ENCODE results near the gene MKNK2. TPM values are rescaled to one million over a fixed set of nuclear protein-coding genes. Genes with fewer than 3 reads are reported as not detected.

MKNK2 gene
- total and polyA plus RNA-seq, 2 of the 13 experiments (the other 11 are each of a cell fraction or from before 2014, with no cell fraction given), result 44.9 to 112 TPM

DNA sequence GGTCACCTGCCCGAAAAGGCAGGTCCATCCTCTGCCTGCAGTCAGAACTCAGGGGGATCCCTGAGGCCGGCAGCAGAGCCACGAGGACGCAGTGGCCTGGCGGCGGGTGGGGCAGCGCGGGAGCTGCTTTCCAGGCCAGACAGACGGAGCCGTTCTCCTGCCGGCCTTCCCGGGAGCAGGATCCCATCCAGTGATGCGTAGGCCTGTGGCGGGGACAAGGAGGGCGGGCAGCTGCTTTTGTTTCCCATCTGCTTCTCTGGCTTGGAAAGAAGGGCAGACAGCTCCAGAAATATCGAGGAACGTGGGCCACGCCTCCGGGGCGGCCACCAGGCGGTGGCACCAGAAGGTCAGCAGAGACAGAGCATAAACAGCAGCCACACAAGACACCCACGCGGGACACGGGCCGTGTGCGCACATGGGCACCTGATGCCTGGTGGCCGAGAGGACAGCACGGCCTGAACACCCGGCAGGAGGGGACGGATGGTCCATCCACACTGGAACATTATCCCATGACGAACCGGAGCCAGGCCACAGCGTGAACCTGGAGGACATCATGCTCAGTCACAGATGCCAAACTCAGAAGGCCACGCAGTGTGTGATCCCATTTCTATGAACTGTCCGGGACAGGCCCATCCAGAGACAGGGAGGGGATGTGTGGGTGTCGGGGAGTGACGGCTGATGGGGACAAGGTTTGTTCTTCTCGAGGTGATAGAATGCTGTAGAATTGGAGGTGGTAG lies 13.9 kb upstream of the MKNK2 start (continued):
- TF ChIP-seq, protein P1, sequence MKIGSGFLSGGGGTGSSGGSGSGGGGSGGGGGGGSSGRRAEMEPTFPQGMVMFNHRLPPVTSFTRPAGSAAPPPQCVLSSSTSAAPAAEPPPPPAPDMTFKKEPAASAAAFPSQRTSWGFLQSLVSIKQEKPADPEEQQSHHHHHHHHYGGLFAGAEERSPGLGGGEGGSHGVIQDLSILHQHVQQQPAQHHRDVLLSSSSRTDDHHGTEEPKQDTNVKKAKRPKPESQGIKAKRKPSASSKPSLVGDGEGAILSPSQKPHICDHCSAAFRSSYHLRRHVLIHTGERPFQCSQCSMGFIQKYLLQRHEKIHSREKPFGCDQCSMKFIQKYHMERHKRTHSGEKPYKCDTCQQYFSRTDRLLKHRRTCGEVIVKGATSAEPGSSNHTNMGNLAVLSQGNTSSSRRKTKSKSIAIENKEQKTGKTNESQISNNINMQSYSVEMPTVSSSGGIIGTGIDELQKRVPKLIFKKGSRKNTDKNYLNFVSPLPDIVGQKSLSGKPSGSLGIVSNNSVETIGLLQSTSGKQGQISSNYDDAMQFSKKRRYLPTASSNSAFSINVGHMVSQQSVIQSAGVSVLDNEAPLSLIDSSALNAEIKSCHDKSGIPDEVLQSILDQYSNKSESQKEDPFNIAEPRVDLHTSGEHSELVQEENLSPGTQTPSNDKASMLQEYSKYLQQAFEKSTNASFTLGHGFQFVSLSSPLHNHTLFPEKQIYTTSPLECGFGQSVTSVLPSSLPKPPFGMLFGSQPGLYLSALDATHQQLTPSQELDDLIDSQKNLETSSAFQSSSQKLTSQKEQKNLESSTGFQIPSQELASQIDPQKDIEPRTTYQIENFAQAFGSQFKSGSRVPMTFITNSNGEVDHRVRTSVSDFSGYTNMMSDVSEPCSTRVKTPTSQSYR (CRISPR knock-in tag; IDR thresholded peaks at IDR 0.05; ENCODE audit: borderline replicate concordance), result no peak
- TF ChIP-seq SCMH1 (CRISPR knock-in tag; IDR thresholded peaks at IDR 0.05; ENCODE audit: borderline replicate concordance) (no peak), ZNF780A (CRISPR knock-in tag; IDR thresholded peaks at IDR 0.05) (no peak), SP140L (CRISPR knock-in tag; IDR thresholded peaks at IDR 0.05; ENCODE audit: borderline replicate concordance) (no peak), ZNF616 (CRISPR knock-in tag; IDR thresholded peaks at IDR 0.05; ENCODE audit: low read depth) (no peak), DNMT3B (CRISPR knock-in tag; conservative IDR thresholded peaks at IDR 0.05) (no peak), ZIK1 (CRISPR knock-in tag; IDR thresholded peaks at IDR 0.05; ENCODE audit: borderline replicate concordance, low read depth) (no peak), ZNF589 (CRISPR knock-in tag; conservative IDR thresholded peaks at IDR 0.05) (no peak; the same call in 1 of the 2 replicates), PCBP1 (IDR thresholded peaks at IDR 0.05; ENCODE audit: borderline replicate concordance, low read depth, low read length) (no peak), REPIN1 (CRISPR knock-in tag; IDR thresholded peaks at IDR 0.05; ENCODE audit: borderline replicate concordance, low read depth) (no peak), MTF2 (CRISPR knock-in tag; IDR thresholded peaks at IDR 0.05; ENCODE audit: borderline replicate concordance) (no peak), SP2 (CRISPR knock-in tag; IDR thresholded peaks at IDR 0.05) (no peak), MIER2 (CRISPR knock-in tag; IDR thresholded peaks at IDR 0.05) (no peak), HNRNPUL1 (IDR thresholded peaks at IDR 0.05; ENCODE audit: low read depth, low read length) (no peak), PHF8 (CRISPR knock-in tag; IDR thresholded peaks at IDR 0.05) (peak; percentile 37; the same call in 1 of the 2 replicates), PCBP2 (optimal IDR thresholded peaks at IDR 0.05; ENCODE audit: low read depth, low read length, poor library complexity, severe bottlenecking) (no peak)
- TF ChIP-seq, protein P2, sequence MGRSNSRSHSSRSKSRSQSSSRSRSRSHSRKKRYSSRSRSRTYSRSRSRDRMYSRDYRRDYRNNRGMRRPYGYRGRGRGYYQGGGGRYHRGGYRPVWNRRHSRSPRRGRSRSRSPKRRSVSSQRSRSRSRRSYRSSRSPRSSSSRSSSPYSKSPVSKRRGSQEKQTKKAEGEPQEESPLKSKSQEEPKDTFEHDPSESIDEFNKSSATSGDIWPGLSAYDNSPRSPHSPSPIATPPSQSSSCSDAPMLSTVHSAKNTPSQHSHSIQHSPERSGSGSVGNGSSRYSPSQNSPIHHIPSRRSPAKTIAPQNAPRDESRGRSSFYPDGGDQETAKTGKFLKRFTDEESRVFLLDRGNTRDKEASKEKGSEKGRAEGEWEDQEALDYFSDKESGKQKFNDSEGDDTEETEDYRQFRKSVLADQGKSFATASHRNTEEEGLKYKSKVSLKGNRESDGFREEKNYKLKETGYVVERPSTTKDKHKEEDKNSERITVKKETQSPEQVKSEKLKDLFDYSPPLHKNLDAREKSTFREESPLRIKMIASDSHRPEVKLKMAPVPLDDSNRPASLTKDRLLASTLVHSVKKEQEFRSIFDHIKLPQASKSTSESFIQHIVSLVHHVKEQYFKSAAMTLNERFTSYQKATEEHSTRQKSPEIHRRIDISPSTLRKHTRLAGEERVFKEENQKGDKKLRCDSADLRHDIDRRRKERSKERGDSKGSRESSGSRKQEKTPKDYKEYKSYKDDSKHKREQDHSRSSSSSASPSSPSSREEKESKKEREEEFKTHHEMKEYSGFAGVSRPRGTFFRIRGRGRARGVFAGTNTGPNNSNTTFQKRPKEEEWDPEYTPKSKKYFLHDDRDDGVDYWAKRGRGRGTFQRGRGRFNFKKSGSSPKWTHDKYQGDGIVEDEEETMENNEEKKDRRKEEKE (IDR thresholded peaks at IDR 0.05), result no peak
- TF ChIP-seq, protein P3, sequence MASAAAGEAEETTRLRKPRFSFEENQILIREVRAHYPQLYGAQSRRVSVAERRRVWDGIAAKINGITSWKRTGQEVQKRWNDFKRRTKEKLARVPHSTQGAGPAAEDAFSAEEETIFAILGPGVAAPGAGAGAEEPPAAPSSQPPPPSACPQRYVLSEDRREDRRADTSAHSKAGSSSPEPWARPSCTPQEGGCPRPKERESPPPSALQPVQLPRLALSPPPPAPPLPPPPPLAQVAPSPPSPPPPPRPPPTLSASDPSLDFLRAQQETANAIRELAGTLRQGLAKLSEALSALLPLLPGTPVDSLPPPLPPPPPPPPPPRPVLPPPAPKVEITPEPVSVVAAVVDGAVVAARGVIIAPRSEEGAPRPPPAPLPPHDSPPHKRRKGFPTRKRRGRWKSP (CRISPR knock-in tag; IDR thresholded peaks at IDR 0.05), result no peak
- TF ChIP-seq, protein P4, sequence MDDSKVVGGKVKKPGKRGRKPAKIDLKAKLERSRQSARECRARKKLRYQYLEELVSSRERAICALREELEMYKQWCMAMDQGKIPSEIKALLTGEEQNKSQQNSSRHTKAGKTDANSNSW (CRISPR knock-in tag; IDR thresholded peaks at IDR 0.05; ENCODE audit: borderline replicate concordance), result no peak; the same call in 1 of the 2 replicates
- TF ChIP-seq, protein P5, sequence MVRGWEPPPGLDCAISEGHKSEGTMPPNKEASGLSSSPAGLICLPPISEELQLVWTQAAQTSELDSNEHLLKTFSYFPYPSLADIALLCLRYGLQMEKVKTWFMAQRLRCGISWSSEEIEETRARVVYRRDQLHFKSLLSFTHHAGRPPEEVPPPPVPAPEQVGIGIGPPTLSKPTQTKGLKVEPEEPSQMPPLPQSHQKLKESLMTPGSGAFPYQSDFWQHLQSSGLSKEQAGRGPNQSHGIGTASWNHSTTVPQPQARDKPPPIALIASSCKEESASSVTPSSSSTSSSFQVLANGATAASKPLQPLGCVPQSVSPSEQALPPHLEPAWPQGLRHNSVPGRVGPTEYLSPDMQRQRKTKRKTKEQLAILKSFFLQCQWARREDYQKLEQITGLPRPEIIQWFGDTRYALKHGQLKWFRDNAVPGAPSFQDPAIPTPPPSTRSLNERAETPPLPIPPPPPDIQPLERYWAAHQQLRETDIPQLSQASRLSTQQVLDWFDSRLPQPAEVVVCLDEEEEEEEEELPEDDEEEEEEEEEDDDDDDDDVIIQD (CRISPR knock-in tag; IDR thresholded peaks at IDR 0.05; ENCODE audit: low read depth), result no peak

Measured in HepG2 (cell line).